Keratinocyte (primary cell): ENCODE measurements around the gene KDM7A.

Experiments used
- EZH2 ChIP-seq: IDR thresholded peaks from one replicate; pipeline ENCODE4 v1.6.1; 2012; ENCODE audit warnings: inconsistent platforms, mild to moderate bottlenecking, low read length, moderate library complexity
- TF ChIP-seq, protein P1 (sequence below), 3 experiments: IDR thresholded peaks in 1 of 3; conservative IDR thresholded peaks in 1 of 3; optimal IDR thresholded peaks in 1 of 3; 2 replicates in 2 of 3; 3 replicates in 1 of 3; pipeline versions ENCODE3 to v1.5.1; 2011; ENCODE audit warnings: low read length in 3 of 3, mild to moderate bottlenecking in 3 of 3, moderate library complexity in 2 of 3, control low read depth in 1 of 3, inconsistent platforms in 1 of 3; ENCODE audit not compliant: insufficient read depth in 2 of 3; ENCODE audit errors: extremely low read depth in 1 of 3

- TF ChIP-seq, protein P1, sequence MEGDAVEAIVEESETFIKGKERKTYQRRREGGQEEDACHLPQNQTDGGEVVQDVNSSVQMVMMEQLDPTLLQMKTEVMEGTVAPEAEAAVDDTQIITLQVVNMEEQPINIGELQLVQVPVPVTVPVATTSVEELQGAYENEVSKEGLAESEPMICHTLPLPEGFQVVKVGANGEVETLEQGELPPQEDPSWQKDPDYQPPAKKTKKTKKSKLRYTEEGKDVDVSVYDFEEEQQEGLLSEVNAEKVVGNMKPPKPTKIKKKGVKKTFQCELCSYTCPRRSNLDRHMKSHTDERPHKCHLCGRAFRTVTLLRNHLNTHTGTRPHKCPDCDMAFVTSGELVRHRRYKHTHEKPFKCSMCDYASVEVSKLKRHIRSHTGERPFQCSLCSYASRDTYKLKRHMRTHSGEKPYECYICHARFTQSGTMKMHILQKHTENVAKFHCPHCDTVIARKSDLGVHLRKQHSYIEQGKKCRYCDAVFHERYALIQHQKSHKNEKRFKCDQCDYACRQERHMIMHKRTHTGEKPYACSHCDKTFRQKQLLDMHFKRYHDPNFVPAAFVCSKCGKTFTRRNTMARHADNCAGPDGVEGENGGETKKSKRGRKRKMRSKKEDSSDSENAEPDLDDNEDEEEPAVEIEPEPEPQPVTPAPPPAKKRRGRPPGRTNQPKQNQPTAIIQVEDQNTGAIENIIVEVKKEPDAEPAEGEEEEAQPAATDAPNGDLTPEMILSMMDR (optimal IDR thresholded peaks at IDR 0.05 in 1 of 3, IDR thresholded peaks at IDR 0.05 in 1 of 3, conservative IDR thresholded peaks at IDR 0.05 in 1 of 3; ENCODE audit: extremely low read depth in 1 of 3, insufficient read depth in 2 of 3, low read length in 3 of 3) = no peak
- TF ChIP-seq EZH2 = no peak
These were observed 41.1 kb upstream of the KDM7A start for GRCh38 chr7:140217750-140218501.
